Suprapubic skin (tissue), 4 donors: Measurements from ENCODE around the gene INPP5E.

ENCODE experiments used
- CTCF ChIP-seq, 2 donors: fragments of 200-600 bp in 1 of 2; fragments of 450-650 bp in 1 of 2; sonication (generic) in 1 of 2; IDR thresholded peaks; one replicate each; pipeline ENCODE4 v1.5.1; 2016 to 2019; ENCODE audit warnings: antibody characterized with exemption in 2 of 2, mild to moderate bottlenecking in 1 of 2, moderate library complexity in 1 of 2
- EP300 ChIP-seq: sonication (generic); formaldehyde crosslinking; IDR thresholded peaks from one replicate; pipeline ENCODE4 v1.6.1; 2017; ENCODE audit warnings: antibody characterized with exemption
- POLR2A ChIP-seq, 2 donors: fragments of 450-650 bp; IDR thresholded peaks; one replicate each; pipeline ENCODE4 v1.6.1; 2017; ENCODE audit warnings: antibody characterized with exemption in 2 of 2, mild to moderate bottlenecking in 2 of 2, moderate library complexity in 2 of 2
- POLR2AphosphoS5 ChIP-seq, 3 donors: sonication (generic); formaldehyde crosslinking; IDR thresholded peaks; one replicate each; pipeline ENCODE4 v1.6.1; 2017; ENCODE audit warnings: antibody characterized with exemption in 3 of 3

- TF ChIP-seq CTCF (IDR thresholded peaks at IDR 0.05) (no peak), EP300 (no peak), POLR2A (IDR thresholded peaks at IDR 0.05) (no peak), POLR2AphosphoS5 (IDR thresholded peaks at IDR 0.05) (no peak)
These were observed 50.2 kb downstream of the INPP5E start for GRCh38 chr9:136389396-136389795.
